ENCODE data around the gene KAT2B. TPM values are rescaled to one million over a fixed set of nuclear protein-coding genes. Genes with fewer than 3 reads are reported as not detected.
A peak's percentile ranks its signal among the peaks of the same experiment; 100 is the strongest.

Gene KAT2B
- total RNA-seq, 1 experiment from 2014 or later: 3.2 TPM

DNA sequence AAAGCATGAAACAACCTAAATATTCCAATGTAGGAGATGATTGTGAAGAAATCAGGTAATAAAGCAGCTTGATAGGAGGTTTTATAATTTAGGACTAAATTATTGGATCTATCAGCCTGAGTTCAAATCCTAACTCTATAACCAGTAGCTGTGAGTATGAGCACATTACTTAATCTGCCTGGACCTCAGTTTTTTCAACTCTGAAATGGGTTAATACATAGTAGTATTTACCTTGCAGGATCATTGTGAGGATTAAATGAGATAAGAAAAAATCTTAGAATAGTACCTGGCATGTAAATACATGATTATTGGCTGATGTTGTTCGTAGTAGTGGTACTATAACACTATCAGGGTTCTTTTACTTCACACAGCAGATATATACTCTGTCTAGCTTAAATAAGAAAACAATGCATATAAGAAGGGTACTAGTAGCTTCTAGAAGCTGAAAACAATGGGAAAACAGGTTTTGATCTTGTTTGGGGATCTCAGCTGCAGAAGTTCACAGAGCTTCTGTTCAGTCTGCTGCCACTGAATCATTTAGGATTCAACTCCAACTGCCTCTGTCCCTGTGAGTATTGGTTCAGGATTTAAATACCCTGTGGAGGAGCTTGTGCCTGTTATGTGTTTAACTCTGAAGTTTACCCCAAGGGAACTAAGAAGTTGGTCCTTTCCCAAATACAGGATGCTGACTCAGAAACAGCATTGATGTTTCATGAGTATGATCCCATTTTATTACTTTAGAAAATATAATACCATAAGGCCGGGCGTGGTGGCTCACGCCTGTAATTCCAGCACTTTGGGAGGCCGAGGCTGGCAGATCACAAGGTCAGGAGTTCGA is 34.2 kb downstream of the KAT2B start:
- TF ChIP-seq, protein P1, sequence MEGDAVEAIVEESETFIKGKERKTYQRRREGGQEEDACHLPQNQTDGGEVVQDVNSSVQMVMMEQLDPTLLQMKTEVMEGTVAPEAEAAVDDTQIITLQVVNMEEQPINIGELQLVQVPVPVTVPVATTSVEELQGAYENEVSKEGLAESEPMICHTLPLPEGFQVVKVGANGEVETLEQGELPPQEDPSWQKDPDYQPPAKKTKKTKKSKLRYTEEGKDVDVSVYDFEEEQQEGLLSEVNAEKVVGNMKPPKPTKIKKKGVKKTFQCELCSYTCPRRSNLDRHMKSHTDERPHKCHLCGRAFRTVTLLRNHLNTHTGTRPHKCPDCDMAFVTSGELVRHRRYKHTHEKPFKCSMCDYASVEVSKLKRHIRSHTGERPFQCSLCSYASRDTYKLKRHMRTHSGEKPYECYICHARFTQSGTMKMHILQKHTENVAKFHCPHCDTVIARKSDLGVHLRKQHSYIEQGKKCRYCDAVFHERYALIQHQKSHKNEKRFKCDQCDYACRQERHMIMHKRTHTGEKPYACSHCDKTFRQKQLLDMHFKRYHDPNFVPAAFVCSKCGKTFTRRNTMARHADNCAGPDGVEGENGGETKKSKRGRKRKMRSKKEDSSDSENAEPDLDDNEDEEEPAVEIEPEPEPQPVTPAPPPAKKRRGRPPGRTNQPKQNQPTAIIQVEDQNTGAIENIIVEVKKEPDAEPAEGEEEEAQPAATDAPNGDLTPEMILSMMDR (conservative IDR thresholded peaks at IDR 0.05): no peak
- TF ChIP-seq EZH2 (IDR thresholded peaks at IDR 0.05; ENCODE audit: low read depth): no peak
- Histone ChIP-seq H3F3A (ENCODE audit: insufficient read depth, low read depth) (no peaks in the 10 kb centered on the region), H3K9me3 (ENCODE audit: insufficient read depth, low read depth) (no peaks in the 10 kb centered on the region), H3K4me2 (no peak overlapping the region), H3K27ac (no peak overlapping the region), H3K79me2 (ENCODE audit: low read depth) (no peaks in the 10 kb centered on the region), H3K36me3 (ENCODE audit: low read depth) (no peaks in the 10 kb centered on the region), H2AFZ (no peak overlapping the region), H3K4me1 (replicated peaks; ENCODE audit: insufficient read depth) (no peaks in the 10 kb centered on the region), H4K20me1 (ENCODE audit: insufficient read depth) (no peaks in the 10 kb centered on the region), H3K9me2 (ENCODE audit: insufficient read depth) (no peaks in the 10 kb centered on the region), H3K27me3 (ENCODE audit: insufficient read depth, low read depth) (no peaks in the 10 kb centered on the region), H3K4me3 (no peak overlapping the region)
- no TSS peak for BruUV-seq (replicated peaks)
- ChIA-PET POLR2A (ENCODE audit: unreplicated experiment) (no interaction called here), CTCF (no interaction called here)
- intact Hi-C loops (cut with micrococcal nuclease; ENCODE audit: unreplicated experiment): no loop called here
- no peak for DNase-seq

DNA sequence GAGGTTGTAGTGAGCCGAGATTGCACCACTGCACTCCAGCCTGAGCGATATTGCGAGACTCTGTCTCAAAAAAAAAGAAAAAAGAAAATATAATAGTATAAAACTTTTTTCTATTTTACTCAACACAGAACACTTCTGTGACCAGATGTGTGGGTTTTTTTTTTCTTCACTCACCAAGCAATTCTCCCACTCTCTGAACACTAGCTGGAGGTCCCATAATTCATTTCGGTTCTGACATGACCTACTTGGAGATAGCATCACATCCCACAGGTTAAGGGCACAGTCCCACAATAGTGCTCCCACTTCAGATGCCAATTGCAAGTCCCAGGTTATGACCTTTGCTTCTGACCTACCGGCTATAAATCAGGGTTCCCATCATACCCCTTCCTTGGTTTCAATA is 35.0 kb downstream of the KAT2B start:
- Histone ChIP-seq H3F3A (ENCODE audit: insufficient read depth, low read depth) (no peaks in the 10 kb centered on the region), H3K27ac (no peak overlapping the region), H4K20me1 (ENCODE audit: insufficient read depth) (no peaks in the 10 kb centered on the region), H3K4me1 (replicated peaks; ENCODE audit: insufficient read depth) (no peaks in the 10 kb centered on the region), H3K9me2 (ENCODE audit: insufficient read depth) (no peaks in the 10 kb centered on the region), H2AFZ (no peak overlapping the region), H3K36me3 (ENCODE audit: low read depth) (no peaks in the 10 kb centered on the region), H3K9me3 (ENCODE audit: insufficient read depth, low read depth) (no peaks in the 10 kb centered on the region), H3K4me2 (no peak overlapping the region), H3K27me3 (ENCODE audit: insufficient read depth, low read depth) (no peaks in the 10 kb centered on the region), H3K79me2 (ENCODE audit: low read depth) (no peaks in the 10 kb centered on the region), H3K4me3 (no peak overlapping the region)
- no TSS peak for BruUV-seq (replicated peaks)
- ChIA-PET CTCF (no interaction called here), POLR2A (ENCODE audit: unreplicated experiment) (no interaction called here)
- TF ChIP-seq, protein P1 (conservative IDR thresholded peaks at IDR 0.05): no peak
- no peak for TF ChIP-seq EZH2 (IDR thresholded peaks at IDR 0.05; ENCODE audit: low read depth)
- intact Hi-C loops (cut with micrococcal nuclease; ENCODE audit: unreplicated experiment): no loop called here
- DNase-seq: no peak

DNA sequence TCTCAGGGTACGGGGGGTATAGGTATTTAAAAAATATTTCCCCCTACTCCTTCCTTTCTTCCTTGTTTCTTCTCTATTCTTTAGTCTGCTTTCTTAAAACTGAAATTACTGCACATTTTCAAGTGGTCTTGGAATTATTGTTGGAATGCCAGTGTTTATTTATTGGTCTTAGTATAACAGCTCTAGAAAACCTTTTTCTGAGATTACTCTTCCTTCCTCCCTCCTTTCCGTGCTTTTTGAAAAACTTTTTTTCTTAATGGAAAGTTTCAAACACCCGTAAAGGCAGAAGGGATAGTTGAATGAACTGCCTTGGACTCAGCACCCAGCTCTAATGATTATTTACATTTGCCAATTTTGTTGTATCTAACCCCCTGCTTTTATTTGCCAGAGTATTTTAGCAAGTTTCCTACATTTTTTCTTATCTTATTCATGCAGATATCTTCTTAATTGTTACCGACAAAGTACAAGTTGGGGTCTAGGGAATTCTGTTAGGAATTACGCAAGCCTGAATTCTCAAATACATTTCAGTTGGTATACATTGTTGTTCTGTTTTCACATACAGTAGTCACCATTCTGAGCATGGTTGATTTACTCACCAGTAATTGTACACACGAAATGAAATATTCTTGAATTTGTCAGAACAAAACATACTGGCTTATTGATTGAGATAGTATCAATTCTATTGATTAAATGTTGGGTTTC is 36.2 kb downstream of the KAT2B start:
- no peak overlapping the region for H3K4me3 ChIP-seq
- no peaks in the 10 kb centered on the region for H3K9me3 ChIP-seq (ENCODE audit: insufficient read depth, low read depth)
- H4K20me1 ChIP-seq (ENCODE audit: insufficient read depth): no peaks in the 10 kb centered on the region
- intact Hi-C loops (cut with micrococcal nuclease; ENCODE audit: unreplicated experiment): no loop called here
- H3K36me3 ChIP-seq (ENCODE audit: low read depth): no peaks in the 10 kb centered on the region
- ChIA-PET POLR2A (ENCODE audit: unreplicated experiment) (no interaction called here), CTCF (no interaction called here)
- H3K79me2 ChIP-seq (ENCODE audit: low read depth): no peaks in the 10 kb centered on the region
- peak overlapping the region; percentile 9; the same call in 1 of the 2 replicates for H2AFZ ChIP-seq
- H3K4me1 ChIP-seq (replicated peaks; ENCODE audit: insufficient read depth): no peaks in the 10 kb centered on the region
- H3K27me3 ChIP-seq (ENCODE audit: insufficient read depth, low read depth): no peaks in the 10 kb centered on the region
- DNase-seq: no peak
- no peaks in the 10 kb centered on the region for H3F3A ChIP-seq (ENCODE audit: insufficient read depth, low read depth)
- BruUV-seq (replicated peaks): no TSS peak
- H3K27ac ChIP-seq: no peak overlapping the region
- no peak for TF ChIP-seq EZH2 (IDR thresholded peaks at IDR 0.05; ENCODE audit: low read depth)
- TF ChIP-seq, protein P1 (conservative IDR thresholded peaks at IDR 0.05): no peak
- no peaks in the 10 kb centered on the region for H3K9me2 ChIP-seq (ENCODE audit: insufficient read depth)
- H3K4me2 ChIP-seq: no peak overlapping the region

All from PC-9 (cell line).